ENCODE results near the gene TPRA1.

DNA sequence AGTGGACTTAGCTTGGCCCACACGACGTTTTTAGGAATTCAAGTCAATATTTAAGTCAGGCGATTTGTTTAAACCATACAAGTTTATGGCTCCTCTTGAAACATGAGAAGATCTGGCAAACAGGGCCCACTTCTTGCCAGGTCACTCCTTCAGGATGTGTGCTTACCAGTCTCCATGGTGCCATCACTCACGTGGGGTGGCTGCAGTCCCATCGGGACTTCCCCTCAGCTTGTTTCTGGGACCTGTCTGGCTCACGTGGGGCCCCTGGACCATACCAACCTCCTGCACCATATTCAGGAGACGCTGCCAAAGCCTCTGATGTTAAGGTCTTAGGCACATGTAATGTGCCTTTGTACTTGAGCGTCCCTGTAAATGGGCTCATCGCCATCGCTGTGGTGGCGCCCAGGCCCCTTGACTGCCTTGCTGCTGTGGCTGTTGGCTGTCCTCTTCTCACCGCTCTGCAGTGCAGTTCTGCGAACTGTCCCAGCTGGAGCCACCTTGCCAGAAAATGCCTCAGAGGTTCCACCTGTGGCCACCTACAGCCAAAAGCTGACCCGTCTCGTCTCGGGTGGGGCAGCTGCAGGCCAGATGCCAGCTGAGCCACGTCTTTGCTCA is 16.6 kb upstream of the TPRA1 start:
- TF ChIP-seq, protein P1, sequence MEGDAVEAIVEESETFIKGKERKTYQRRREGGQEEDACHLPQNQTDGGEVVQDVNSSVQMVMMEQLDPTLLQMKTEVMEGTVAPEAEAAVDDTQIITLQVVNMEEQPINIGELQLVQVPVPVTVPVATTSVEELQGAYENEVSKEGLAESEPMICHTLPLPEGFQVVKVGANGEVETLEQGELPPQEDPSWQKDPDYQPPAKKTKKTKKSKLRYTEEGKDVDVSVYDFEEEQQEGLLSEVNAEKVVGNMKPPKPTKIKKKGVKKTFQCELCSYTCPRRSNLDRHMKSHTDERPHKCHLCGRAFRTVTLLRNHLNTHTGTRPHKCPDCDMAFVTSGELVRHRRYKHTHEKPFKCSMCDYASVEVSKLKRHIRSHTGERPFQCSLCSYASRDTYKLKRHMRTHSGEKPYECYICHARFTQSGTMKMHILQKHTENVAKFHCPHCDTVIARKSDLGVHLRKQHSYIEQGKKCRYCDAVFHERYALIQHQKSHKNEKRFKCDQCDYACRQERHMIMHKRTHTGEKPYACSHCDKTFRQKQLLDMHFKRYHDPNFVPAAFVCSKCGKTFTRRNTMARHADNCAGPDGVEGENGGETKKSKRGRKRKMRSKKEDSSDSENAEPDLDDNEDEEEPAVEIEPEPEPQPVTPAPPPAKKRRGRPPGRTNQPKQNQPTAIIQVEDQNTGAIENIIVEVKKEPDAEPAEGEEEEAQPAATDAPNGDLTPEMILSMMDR (IDR thresholded peaks at IDR 0.05) = no peak
- no peak for TF ChIP-seq POLR2A (IDR thresholded peaks at IDR 0.05; ENCODE audit: low read depth)
- no peak for TF ChIP-seq EP300 (IDR thresholded peaks at IDR 0.05)
- no peak for TF ChIP-seq POLR2AphosphoS5 (IDR thresholded peaks at IDR 0.05)

Data from esophagus muscularis mucosa (tissue), 4 donors.